Erythroblast (primary cell): ENCODE results near the gene CATSPERB.
"Not testable (repeated sequence)": the region's sequence is repeated elsewhere in the genome, so short reads cannot be mapped to it uniquely, and the experiment has no call there.

Source experiments
- DNase-seq, 2 experiments: peaks; one replicate each; lab custom pipeline; 2025; lab: John Stamatoyannopoulos, UW
- GATA1 ChIP-seq: IDR thresholded peaks from 2 replicates; pipeline ENCODE4 v1.6.1; 2011; ENCODE audit warnings: low read depth, mild to moderate bottlenecking, control low read depth, low read length, moderate library complexity
- POLR2A ChIP-seq: IDR thresholded peaks from 2 replicates; pipeline ENCODE4 v1.6.1; 2011; ENCODE audit warnings: mild to moderate bottlenecking, low read length

CATSPERB gene

GRCh38 chr14:91748049-91748448 is 16.2 kb upstream of the CATSPERB start:
- TF ChIP-seq GATA1 (no peak), POLR2A (no peak)
- no peak for DNase-seq

- DNase-seq = no peak
- TF ChIP-seq POLR2A (no peak), GATA1 (no peak)
Measured at GRCh38 chr14:91745344-91745743, 13.5 kb upstream of the CATSPERB start.

- TF ChIP-seq GATA1 (no peak), POLR2A (no peak)
- peak in 1 of 2 experiments; percentile 7 for DNase-seq
Measured at GRCh38 chr14:91744068-91744480, 12.2 kb upstream of the CATSPERB start.

GRCh38 chr14:91743305-91743653 is 11.4 kb upstream of the CATSPERB start:
- TF ChIP-seq GATA1 = no peak
- no peak for TF ChIP-seq POLR2A
- no peak for DNase-seq

DNA sequence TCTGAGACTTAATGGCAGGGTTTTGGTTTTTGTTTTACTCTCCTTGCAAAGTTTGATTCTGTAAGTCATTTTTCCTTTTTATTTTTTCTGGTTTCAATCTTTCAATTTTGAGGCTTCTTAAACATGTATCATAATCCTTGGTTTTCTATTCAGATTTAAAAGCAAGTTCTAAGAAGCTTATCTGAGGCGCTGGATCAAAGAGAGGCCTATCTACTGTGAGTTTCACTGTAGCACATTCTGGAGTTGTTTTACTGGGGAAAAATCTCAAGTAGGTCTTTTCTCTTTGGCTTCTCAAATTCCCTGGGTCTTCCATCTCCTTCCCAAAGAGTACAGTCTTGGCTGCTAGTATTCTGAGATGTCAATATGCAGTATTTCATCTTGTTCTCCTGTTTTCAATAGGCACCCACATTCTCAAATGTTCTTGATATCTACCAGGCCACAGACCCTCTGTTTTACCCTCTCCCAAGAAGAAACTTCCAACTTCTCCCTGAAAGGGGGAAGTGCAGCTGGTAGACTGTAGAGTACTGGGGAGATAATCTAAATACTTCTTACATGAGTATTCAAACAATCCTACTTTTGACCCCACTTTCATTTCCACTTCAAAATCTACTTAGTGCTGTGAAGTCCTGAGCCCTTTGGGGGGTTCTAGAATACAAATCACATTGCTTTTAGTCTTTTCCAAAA is 10.9 kb upstream of the CATSPERB start:
- no peak for DNase-seq

GRCh38 chr14:91739867-91740266 is 8.0 kb upstream of the CATSPERB start:
- not testable (repeated sequence) for DNase-seq

More for the DNA sequence above, 10.9 kb upstream of the CATSPERB start:
- no peak for TF ChIP-seq GATA1
- TF ChIP-seq POLR2A = no peak

GRCh38 chr14:91737619-91738018 is 5.7 kb upstream of the CATSPERB start:
- TF ChIP-seq GATA1 = no peak
- no peak for TF ChIP-seq POLR2A
- no peak for DNase-seq

GRCh38 chr14:91732859-91733477 is 1.1 kb upstream of the CATSPERB start:
- DNase-seq = no peak
- TF ChIP-seq POLR2A = no peak
- no peak for TF ChIP-seq GATA1

DNA sequence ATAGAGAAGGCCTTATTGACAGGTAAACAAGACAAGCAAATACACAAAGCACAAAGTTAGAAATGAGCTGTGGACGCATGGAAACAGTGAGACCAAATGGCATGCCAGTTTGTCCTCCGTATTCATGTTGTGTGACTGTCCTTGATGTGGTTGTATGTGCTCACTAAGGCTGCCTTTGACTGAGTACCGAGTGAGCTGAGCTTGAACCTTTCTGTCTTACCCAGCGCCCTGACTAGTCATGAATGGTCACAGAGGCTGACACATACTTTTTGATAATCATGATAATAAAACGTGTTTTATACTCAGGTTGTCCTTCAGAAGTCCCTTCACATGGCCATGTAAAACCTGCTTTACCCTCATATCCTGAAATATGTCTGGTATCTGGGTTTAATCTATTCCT is 553 bp upstream of the CATSPERB start:
- no peak for DNase-seq

DNA sequence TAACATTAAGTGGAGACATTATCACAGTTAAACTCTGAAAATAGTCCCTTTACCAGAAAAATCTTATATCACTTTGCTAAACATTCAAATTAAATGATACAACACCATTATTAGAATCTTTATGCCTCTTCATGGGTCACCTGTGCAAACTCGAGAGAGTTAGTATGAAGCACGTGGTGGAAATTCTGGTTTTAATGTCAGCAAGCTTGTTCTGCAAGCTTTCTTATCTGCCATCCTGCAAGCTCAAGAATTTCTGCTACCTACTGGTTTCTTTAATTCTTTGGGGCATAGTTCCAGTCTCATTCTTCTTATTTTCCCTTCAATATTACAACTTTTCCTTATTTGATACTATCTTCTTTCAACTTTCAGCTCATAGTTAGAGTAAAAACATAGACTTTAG is 868 bp downstream of the CATSPERB start:
- no peak for DNase-seq
- no peak for TF ChIP-seq POLR2A
- no peak for TF ChIP-seq GATA1

More for the DNA sequence above, 553 bp upstream of the CATSPERB start:
- TF ChIP-seq POLR2A = no peak
- TF ChIP-seq GATA1 = no peak

DNA sequence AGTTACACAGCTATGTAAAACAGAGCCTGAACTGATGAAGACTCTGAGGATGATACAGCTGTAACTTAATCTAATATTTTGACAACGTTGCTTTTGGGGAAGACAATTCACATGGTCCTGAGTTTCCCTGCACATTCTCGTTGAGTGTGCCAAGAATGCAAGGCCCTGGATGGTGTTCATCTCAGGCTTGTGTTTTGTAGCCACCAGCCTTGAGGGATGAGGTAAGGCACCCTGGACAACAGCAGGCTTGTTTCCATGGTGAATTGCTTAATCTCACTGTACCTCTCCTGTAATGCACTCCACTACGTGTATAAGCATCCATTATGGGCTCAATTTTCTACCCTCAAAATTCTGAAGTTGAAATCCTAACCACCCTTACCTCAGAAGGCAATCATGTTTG is 2.1 kb downstream of the CATSPERB start:
- DNase-seq = no peak

GRCh38 chr14:91728616-91729183 is 3.2 kb downstream of the CATSPERB start:
- DNase-seq = no peak
- TF ChIP-seq GATA1 (no peak), POLR2A (no peak)

More for the DNA sequence above, 2.1 kb downstream of the CATSPERB start:
- TF ChIP-seq POLR2A (no peak), GATA1 (no peak)

DNA sequence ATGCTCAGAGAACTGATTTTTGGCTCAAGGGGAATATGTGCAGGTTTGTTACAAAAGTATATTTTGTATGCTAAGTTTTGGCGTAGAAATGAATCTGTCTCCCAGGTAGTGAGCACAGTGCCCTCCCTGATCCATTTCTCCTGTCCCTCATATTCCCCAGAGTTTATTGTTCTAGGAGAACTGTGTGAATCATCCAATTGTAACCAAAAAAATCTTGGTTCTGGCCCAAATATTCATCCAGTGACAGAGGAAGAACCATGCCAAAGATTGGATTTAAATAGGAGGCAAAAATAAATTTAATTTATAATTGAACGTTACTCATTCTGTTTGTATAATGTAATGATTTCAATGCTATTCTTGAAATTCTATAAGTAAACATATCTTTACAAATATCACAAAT is 4.8 kb downstream of the CATSPERB start:
- DNase-seq = no peak
- no peak for TF ChIP-seq POLR2A
- no peak for TF ChIP-seq GATA1

GRCh38 chr14:91723501-91723900 is 8.4 kb downstream of the CATSPERB start:
- TF ChIP-seq GATA1 = no peak
- no peak for TF ChIP-seq POLR2A
- DNase-seq = no peak

- no peak for DNase-seq
- TF ChIP-seq POLR2A = no peak
- TF ChIP-seq GATA1 = no peak
Measured at GRCh38 chr14:91722386-91722785, 9.5 kb downstream of the CATSPERB start.
